ENCODE measurements around the gene SLC2A5.

The SLC2A5 gene

DNA sequence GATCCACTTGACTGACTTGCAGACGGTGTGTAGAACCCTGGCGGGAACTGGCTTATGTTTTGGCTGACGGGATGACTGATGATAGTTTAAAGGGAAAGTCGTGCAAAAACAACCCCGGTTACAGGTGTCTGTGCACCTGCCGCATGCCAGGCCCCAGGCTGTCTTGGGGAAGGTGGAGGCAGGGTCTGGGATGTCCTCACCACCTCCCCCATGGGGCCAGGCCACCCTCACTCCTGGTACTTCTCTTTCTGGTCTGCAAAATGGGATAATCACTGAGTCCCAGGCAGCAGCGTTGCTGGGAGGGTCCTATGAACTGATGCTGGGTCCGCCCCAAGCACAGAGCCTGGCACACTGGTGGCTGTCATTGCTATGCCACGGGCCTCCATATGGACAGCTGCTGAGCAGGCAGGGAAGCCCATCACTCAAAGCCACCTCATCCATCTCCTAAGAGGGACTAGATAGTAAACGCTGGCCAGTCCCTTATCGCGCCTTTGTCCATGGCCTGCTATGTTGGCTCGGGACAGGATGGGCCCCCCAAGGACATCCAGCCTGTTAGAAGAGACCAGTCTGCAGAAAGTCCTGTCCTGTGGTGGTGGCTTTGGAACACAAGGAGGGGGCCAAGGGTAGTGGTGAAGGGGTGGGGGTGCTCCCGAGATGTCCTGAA is 28.2 kb downstream of the SLC2A5 start:
- no peak overlapping the region for H3K9ac ChIP-seq (ENCODE audit: low read length)
- H2AFZ ChIP-seq (ENCODE audit: low read depth, low read length): no peak overlapping the region
- no peak overlapping the region for H2BK15ac ChIP-seq (ENCODE audit: low read depth, poor library complexity, severe bottlenecking)
- no peak overlapping the region for H3K23ac ChIP-seq (ENCODE audit: low read length in 2 of 2)
- WGBS: 87% methylated on average over 11 of the region's 14 CpGs
- H3K27ac ChIP-seq (ENCODE audit: low read length, poor library complexity, severe bottlenecking): no peak overlapping the region
- no peak overlapping the region for H3K4me3 ChIP-seq (ENCODE audit: insufficient read depth in 1 of 2, low read depth in 1 of 2, low read length in 2 of 2)
- no peak overlapping the region for H4K8ac ChIP-seq (ENCODE audit: low read length)
- H3K4ac ChIP-seq (ENCODE audit: low read depth in 1 of 2, low read length in 2 of 2): no peak overlapping the region
- H3K4me2 ChIP-seq (ENCODE audit: low read length, poor library complexity, severe bottlenecking): no peak overlapping the region
- H2BK12ac ChIP-seq (ENCODE audit: low read length in 2 of 2): no peak overlapping the region
- no peak overlapping the region for H2BK120ac ChIP-seq (ENCODE audit: low read depth, low read length)
- no peak overlapping the region for H3K18ac ChIP-seq (ENCODE audit: low read depth in 1 of 2, low read length in 2 of 2)
- H3K9me3 ChIP-seq (ENCODE audit: control insufficient read depth, low read length): no peaks in the 10 kb centered on the region
- H2AK5ac ChIP-seq (ENCODE audit: low read length, severe bottlenecking): no peak overlapping the region
- peaks cover 0 to 44% of the 10 kb centered on the region in 2 experiments for H3K36me3 ChIP-seq (ENCODE audit: control insufficient read depth in 1 of 2, insufficient read depth in 2 of 2, low read depth in 1 of 2, low read length in 2 of 2)
- DNase-seq: no peak
- H4K91ac ChIP-seq (ENCODE audit: low read length): no peak overlapping the region
- H3K14ac ChIP-seq (ENCODE audit: low read length in 2 of 2): no peak overlapping the region
- no peak overlapping the region for H2BK5ac ChIP-seq (ENCODE audit: low read depth, low read length, poor library complexity, severe bottlenecking)
- peaks cover 5% of the 10 kb centered on the region for H3K4me1 ChIP-seq (ENCODE audit: control insufficient read depth, insufficient read depth, low read depth, low read length)
- no peaks in the 10 kb centered on the region for H3K27me3 ChIP-seq (ENCODE audit: control insufficient read depth in 1 of 2, insufficient read depth in 1 of 2, low read length in 2 of 2)
- H3K79me1 ChIP-seq (replicated peaks; ENCODE audit: low read length, poor library complexity, severe bottlenecking): no peaks in the 10 kb centered on the region

DNA sequence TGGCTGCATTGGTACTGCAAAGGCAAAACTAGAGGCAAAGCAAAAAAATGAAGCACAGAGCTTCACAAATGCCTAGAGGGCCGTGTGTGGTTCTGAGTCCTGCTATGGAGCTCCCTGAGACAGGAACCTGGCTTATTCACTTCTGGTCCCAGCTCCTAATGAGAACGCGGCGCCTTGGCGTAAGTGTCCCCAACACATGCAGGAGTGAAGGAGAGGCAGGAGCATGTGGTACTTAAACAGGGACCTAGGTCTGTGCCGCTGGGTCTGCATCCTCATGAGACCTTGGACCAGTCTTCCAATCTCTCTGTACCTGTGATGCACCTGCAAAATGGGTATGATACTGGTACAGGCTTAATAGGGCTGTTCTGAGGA is 28.8 kb downstream of the SLC2A5 start:
- H3K4ac ChIP-seq (ENCODE audit: low read depth in 1 of 2, low read length in 2 of 2): no peak overlapping the region
- no peak overlapping the region for H3K9ac ChIP-seq (ENCODE audit: low read length)
- no peak overlapping the region for H3K27ac ChIP-seq (ENCODE audit: low read length, poor library complexity, severe bottlenecking)
- peaks cover 5% of the 10 kb centered on the region for H3K4me1 ChIP-seq (ENCODE audit: control insufficient read depth, insufficient read depth, low read depth, low read length)
- no peak overlapping the region for H3K4me3 ChIP-seq (ENCODE audit: insufficient read depth in 1 of 2, low read depth in 1 of 2, low read length in 2 of 2)
- no peaks in the 10 kb centered on the region for H3K79me1 ChIP-seq (replicated peaks; ENCODE audit: low read length, poor library complexity, severe bottlenecking)
- H2BK12ac ChIP-seq (ENCODE audit: low read length in 2 of 2): no peak overlapping the region
- H3K23ac ChIP-seq (ENCODE audit: low read length in 2 of 2): no peak overlapping the region
- 87% methylated on average over 6 of the region's 6 CpGs for WGBS
- H2BK5ac ChIP-seq (ENCODE audit: low read depth, low read length, poor library complexity, severe bottlenecking): no peak overlapping the region
- H3K4me2 ChIP-seq (ENCODE audit: low read length, poor library complexity, severe bottlenecking): no peak overlapping the region
- H2AK5ac ChIP-seq (ENCODE audit: low read length, severe bottlenecking): no peak overlapping the region
- H3K27me3 ChIP-seq (ENCODE audit: control insufficient read depth in 1 of 2, insufficient read depth in 1 of 2, low read length in 2 of 2): no peaks in the 10 kb centered on the region
- H3K14ac ChIP-seq (ENCODE audit: low read length in 2 of 2): no peak overlapping the region
- no peak overlapping the region for H2AFZ ChIP-seq (ENCODE audit: low read depth, low read length)
- H4K91ac ChIP-seq (ENCODE audit: low read length): no peak overlapping the region
- peaks cover 0 to 41% of the 10 kb centered on the region in 2 experiments for H3K36me3 ChIP-seq (ENCODE audit: control insufficient read depth in 1 of 2, insufficient read depth in 2 of 2, low read depth in 1 of 2, low read length in 2 of 2)
- no peak for DNase-seq
- no peak overlapping the region for H4K8ac ChIP-seq (ENCODE audit: low read length)
- H3K9me3 ChIP-seq (ENCODE audit: control insufficient read depth, low read length): peaks cover 6% of the 10 kb centered on the region
- H2BK120ac ChIP-seq (ENCODE audit: low read depth, low read length): no peak overlapping the region
- H3K18ac ChIP-seq (ENCODE audit: low read depth in 1 of 2, low read length in 2 of 2): no peak overlapping the region
- no peak overlapping the region for H2BK15ac ChIP-seq (ENCODE audit: low read depth, poor library complexity, severe bottlenecking)

GRCh38 chr1:9039761-9040658 is 29.4 kb downstream of the SLC2A5 start:
- Histone ChIP-seq H2BK15ac (ENCODE audit: low read depth, poor library complexity, severe bottlenecking) (no peak overlapping the region), H3K36me3 (ENCODE audit: control insufficient read depth in 1 of 2, insufficient read depth in 2 of 2, low read depth in 1 of 2, low read length in 2 of 2) (peaks cover 0 to 41% of the 10 kb centered on the region in 2 experiments), H3K79me1 (replicated peaks; ENCODE audit: low read length, poor library complexity, severe bottlenecking) (no peaks in the 10 kb centered on the region), H3K23ac (ENCODE audit: low read length in 2 of 2) (no peak overlapping the region), H2BK120ac (ENCODE audit: low read depth, low read length) (no peak overlapping the region), H3K4me1 (ENCODE audit: control insufficient read depth, insufficient read depth, low read depth, low read length) (peaks cover 5% of the 10 kb centered on the region), H4K8ac (ENCODE audit: low read length) (no peak overlapping the region), H4K91ac (ENCODE audit: low read length) (no peak overlapping the region), H3K14ac (ENCODE audit: low read length in 2 of 2) (no peak overlapping the region), H3K4me3 (ENCODE audit: insufficient read depth in 1 of 2, low read depth in 1 of 2, low read length in 2 of 2) (no peak overlapping the region), H3K4ac (ENCODE audit: low read depth in 1 of 2, low read length in 2 of 2) (no peak overlapping the region), H3K27me3 (ENCODE audit: control insufficient read depth in 1 of 2, insufficient read depth in 1 of 2, low read length in 2 of 2) (no peaks in the 10 kb centered on the region), H2AFZ (ENCODE audit: low read depth, low read length) (no peak overlapping the region), H3K27ac (ENCODE audit: low read length, poor library complexity, severe bottlenecking) (no peak overlapping the region), H3K4me2 (ENCODE audit: low read length, poor library complexity, severe bottlenecking) (no peak overlapping the region), H3K9ac (ENCODE audit: low read length) (no peak overlapping the region), H3K9me3 (ENCODE audit: control insufficient read depth, low read length) (peaks cover 12% of the 10 kb centered on the region), H3K18ac (ENCODE audit: low read depth in 1 of 2, low read length in 2 of 2) (no peak overlapping the region), H2AK5ac (ENCODE audit: low read length, severe bottlenecking) (no peak overlapping the region), H2BK5ac (ENCODE audit: low read depth, low read length, poor library complexity, severe bottlenecking) (no peak overlapping the region), H2BK12ac (ENCODE audit: low read length in 2 of 2) (no peak overlapping the region)
- WGBS: 92% methylated on average over 55 of the region's 55 CpGs
- no peak for DNase-seq
